Esophagus muscularis mucosa (tissue), 4 donors: ENCODE data around the gene STK24.

ENCODE experiments used
- EP300 ChIP-seq: sonication (generic); formaldehyde crosslinking; IDR thresholded peaks from one replicate; pipeline ENCODE4 v1.6.1; 2017; ENCODE audit warnings: antibody characterized with exemption
- POLR2A ChIP-seq: fragments of 450-650 bp; IDR thresholded peaks from one replicate; pipeline ENCODE4 v1.6.1; 2017; ENCODE audit warnings: antibody characterized with exemption, moderate library complexity, mild to moderate bottlenecking, low read depth
- TF ChIP-seq, protein P1 (sequence below), 3 experiments: fragments of 200-600 bp in 2 of 3; fragments of 450-650 bp in 1 of 3; sonication (generic) in 2 of 3; IDR thresholded peaks; one replicate each; pipeline ENCODE4 v1.5.1; 2017 to 2019; ENCODE audit warnings: antibody characterized with exemption in 3 of 3, mild to moderate bottlenecking in 2 of 3, moderate library complexity in 1 of 3

DNA sequence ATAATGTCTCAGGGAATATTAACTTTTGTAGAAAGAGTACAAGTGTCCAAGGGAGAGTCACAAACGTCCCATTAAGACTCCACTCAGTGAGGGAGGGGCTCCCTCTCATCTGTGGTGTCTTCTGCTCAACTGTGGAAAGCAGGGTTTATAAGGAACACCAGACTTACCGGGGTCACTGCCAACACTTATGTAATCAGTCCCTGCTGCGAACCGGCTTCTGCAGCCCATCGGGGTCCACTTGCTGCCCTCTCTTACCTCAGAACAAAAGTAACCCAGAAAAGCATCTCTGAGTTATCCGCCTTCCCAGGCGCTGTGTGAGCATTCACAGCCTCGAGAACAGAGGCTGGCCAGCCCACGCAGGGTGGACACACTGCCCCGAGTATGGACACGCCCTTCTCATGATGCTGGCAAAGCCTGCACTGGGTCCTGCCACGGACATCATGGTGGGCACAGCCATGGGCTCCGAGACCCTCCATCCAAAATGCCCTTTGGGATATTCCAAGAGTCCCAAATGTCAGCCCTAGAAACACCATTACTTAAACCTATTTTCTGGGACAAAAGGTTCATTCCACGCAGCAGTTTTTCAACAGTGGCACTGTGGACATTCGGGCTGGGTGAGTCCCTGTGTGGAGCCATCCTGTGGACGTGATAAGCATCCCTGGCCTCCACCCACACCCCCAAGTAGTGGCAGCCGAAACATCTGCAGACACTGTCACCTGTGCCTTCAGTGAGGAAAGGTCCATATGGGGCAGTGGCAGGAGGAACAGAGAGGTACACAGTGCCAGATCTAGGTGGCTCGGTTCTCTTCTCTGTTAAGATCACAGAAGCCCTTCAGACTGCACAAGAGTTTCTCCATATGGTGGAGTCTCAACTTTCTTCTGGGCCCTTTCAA is 63.9 kb downstream of the STK24 start:
- TF ChIP-seq, protein P1, sequence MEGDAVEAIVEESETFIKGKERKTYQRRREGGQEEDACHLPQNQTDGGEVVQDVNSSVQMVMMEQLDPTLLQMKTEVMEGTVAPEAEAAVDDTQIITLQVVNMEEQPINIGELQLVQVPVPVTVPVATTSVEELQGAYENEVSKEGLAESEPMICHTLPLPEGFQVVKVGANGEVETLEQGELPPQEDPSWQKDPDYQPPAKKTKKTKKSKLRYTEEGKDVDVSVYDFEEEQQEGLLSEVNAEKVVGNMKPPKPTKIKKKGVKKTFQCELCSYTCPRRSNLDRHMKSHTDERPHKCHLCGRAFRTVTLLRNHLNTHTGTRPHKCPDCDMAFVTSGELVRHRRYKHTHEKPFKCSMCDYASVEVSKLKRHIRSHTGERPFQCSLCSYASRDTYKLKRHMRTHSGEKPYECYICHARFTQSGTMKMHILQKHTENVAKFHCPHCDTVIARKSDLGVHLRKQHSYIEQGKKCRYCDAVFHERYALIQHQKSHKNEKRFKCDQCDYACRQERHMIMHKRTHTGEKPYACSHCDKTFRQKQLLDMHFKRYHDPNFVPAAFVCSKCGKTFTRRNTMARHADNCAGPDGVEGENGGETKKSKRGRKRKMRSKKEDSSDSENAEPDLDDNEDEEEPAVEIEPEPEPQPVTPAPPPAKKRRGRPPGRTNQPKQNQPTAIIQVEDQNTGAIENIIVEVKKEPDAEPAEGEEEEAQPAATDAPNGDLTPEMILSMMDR (IDR thresholded peaks at IDR 0.05): no peak
- TF ChIP-seq EP300 (no peak), POLR2A (no peak)
